IMR-90 (cell line): Measurements from ENCODE around the gene ZMIZ1. TPM values are rescaled to one million over a fixed set of nuclear protein-coding genes. Genes with fewer than 3 reads are reported as not detected.

Experiments
- ATAC-seq: fragments of 200-7000 bp; cut with Tn5 transposase; 2 replicates; pipeline ENCODE4 v1.9.1; 2020; ENCODE audit warnings: low read depth, mild to moderate bottlenecking, moderate library complexity
- BruUV-seq: library from RNA; stranded (reverse); fragments of 400-500 nt; replicated peaks from 2 replicates; lab custom pipeline; 2021; lab: Mats Ljungman, UMichigan
- CTCF ChIA-PET: fragments of 300-600 bp; formaldehyde crosslinking; extraction: SDS; loops from one replicate; lab custom pipeline; 2021; ENCODE audit warnings: antibody characterized with exemption; lab: Yijun Ruan, JAX
- POLR2A ChIA-PET: fragments of 300-600 bp; sonication (Branson Sonifier 250); formaldehyde crosslinking; loops from one replicate; lab custom pipeline; 2022; ENCODE audit warnings: antibody characterized with exemption; ENCODE audit not compliant: unreplicated experiment; lab: Charles Lee
- DNase-seq: peaks from one replicate; pipeline ENCODE4 v3.0.0; 2013
- H2AFZ ChIP-seq: replicated peaks from 2 replicates; pipeline ENCODE3; 2013; ENCODE audit warnings: low read length, mild to moderate bottlenecking; ENCODE audit not compliant: poor library complexity
- H2AK5ac ChIP-seq: 2 replicates; pipeline ENCODE4 v1.6.1; 2013; ENCODE audit warnings: low read depth, low read length, inconsistent platforms
- H2AK9ac ChIP-seq: replicated peaks from 2 replicates; pipeline ENCODE3; 2013; ENCODE audit warnings: mild to moderate bottlenecking, low read depth, low read length, moderate library complexity; ENCODE audit not compliant: poor library complexity
- H2BK120ac ChIP-seq: 2 replicates; pipeline ENCODE4 v1.6.1; 2013; ENCODE audit warnings: low read depth, low read length, inconsistent platforms
- H2BK15ac ChIP-seq: 3 replicates; pipeline ENCODE4 v1.6.1; 2013; ENCODE audit warnings: low read depth, low read length, inconsistent platforms
- H2BK20ac ChIP-seq: 2 replicates; pipeline ENCODE4 v1.6.1; 2013; ENCODE audit warnings: low read depth, mild to moderate bottlenecking, inconsistent platforms, low read length, moderate library complexity
- H2BK5ac ChIP-seq: 2 replicates; pipeline ENCODE4 v1.6.1; 2013; ENCODE audit warnings: mild to moderate bottlenecking, low read depth, low read length, inconsistent platforms; ENCODE audit not compliant: poor library complexity, severe bottlenecking
- H3K14ac ChIP-seq: replicated peaks from 2 replicates; pipeline ENCODE4 v1.6.1; 2013; ENCODE audit warnings: low read depth, low read length, inconsistent platforms
- H3K18ac ChIP-seq: 2 replicates; pipeline ENCODE4 v1.6.1; 2013; ENCODE audit warnings: low read depth, low read length, control low read depth
- H3K23ac ChIP-seq: 2 replicates; pipeline ENCODE4 v1.6.1; 2013; ENCODE audit warnings: low read depth, low read length, inconsistent platforms
- H3K27ac ChIP-seq: 2 replicates; pipeline ENCODE4 v1.5.1; 2013; ENCODE audit warnings: mild to moderate bottlenecking, control low read depth, low read length; ENCODE audit not compliant: insufficient read depth
- H3K27me3 ChIP-seq: 2 replicates; pipeline ENCODE4 v1.6.1; 2013; ENCODE audit warnings: low read length; ENCODE audit not compliant: control insufficient read depth, insufficient read depth
- H3K36me3 ChIP-seq: 2 replicates; pipeline ENCODE4 v1.6.1; 2013; ENCODE audit warnings: low read length, mixed read lengths; ENCODE audit not compliant: control insufficient read depth, insufficient read depth
- H3K4ac ChIP-seq: 2 replicates; pipeline ENCODE4 v1.6.1; 2013; ENCODE audit warnings: low read depth, low read length, inconsistent platforms
- H3K4me1 ChIP-seq: 2 replicates; pipeline ENCODE4 v1.6.1; 2013; ENCODE audit warnings: low read length, mixed read lengths; ENCODE audit not compliant: control insufficient read depth, insufficient read depth
- H3K4me2 ChIP-seq: 2 replicates; pipeline ENCODE4 v1.6.1; 2013; ENCODE audit warnings: low read depth, mild to moderate bottlenecking, control low read depth, low read length, moderate library complexity
- H3K4me3 ChIP-seq: 2 replicates; pipeline ENCODE4 v1.5.1; 2013; ENCODE audit warnings: low read depth, mild to moderate bottlenecking, control low read depth, low read length, moderate library complexity; ENCODE audit not compliant: insufficient read depth
- H3K56ac ChIP-seq: 2 replicates; pipeline ENCODE4 v1.6.1; 2013; ENCODE audit warnings: low read length, inconsistent platforms; ENCODE audit not compliant: insufficient read depth; ENCODE audit errors: extremely low read depth
- H3K79me1 ChIP-seq, 2 experiments: 2 replicates each; pipeline ENCODE4 v1.6.1; 2013; ENCODE audit warnings: low read length in 2 of 2, inconsistent platforms in 1 of 2, low read depth in 1 of 2
- H3K9ac ChIP-seq: 2 replicates; pipeline ENCODE4 v1.6.1; 2013; ENCODE audit warnings: low read depth, low read length, control low read depth
- H3K9me1 ChIP-seq: 2 replicates; pipeline ENCODE4 v1.6.1; 2013; ENCODE audit warnings: low read length, inconsistent platforms; ENCODE audit not compliant: insufficient read depth
- H3K9me3 ChIP-seq: 2 replicates; pipeline ENCODE4 v1.6.1; 2013; ENCODE audit warnings: low read length; ENCODE audit not compliant: control insufficient read depth, insufficient read depth
- H4K20me1 ChIP-seq: 2 replicates; pipeline ENCODE4 v1.6.1; 2013; ENCODE audit warnings: low read length, inconsistent platforms; ENCODE audit not compliant: insufficient read depth
- H4K5ac ChIP-seq: 2 replicates; pipeline ENCODE4 v1.6.1; 2013; ENCODE audit warnings: mild to moderate bottlenecking, low read depth, low read length, control low read depth
- H4K8ac ChIP-seq, 2 experiments: 2 replicates each; pipeline ENCODE4 v1.6.1; 2013; ENCODE audit warnings: low read depth in 2 of 2, low read length in 2 of 2, control low read depth in 1 of 2, inconsistent platforms in 1 of 2
- H4K91ac ChIP-seq: 2 replicates; pipeline ENCODE4 v1.6.1; 2013; ENCODE audit warnings: low read depth, low read length, inconsistent platforms; ENCODE audit not compliant: insufficient read depth
- CEBPB ChIP-seq: IDR thresholded peaks from 2 replicates; pipeline ENCODE4 v1.6.1; 2012; ENCODE audit warnings: low read depth, low read length, improper control_type of control experiment
- CHD1 ChIP-seq: IDR thresholded peaks from 2 replicates; pipeline ENCODE4 v1.6.1; 2012; ENCODE audit warnings: low read depth, low read length, improper control_type of control experiment
- CTCF ChIP-seq: conservative IDR thresholded peaks from 2 replicates; pipeline ENCODE4 v1.5.1; 2012; ENCODE audit warnings: mild to moderate bottlenecking, low read depth, low read length, improper control_type of control experiment
- FOS ChIP-seq: fragments of 150-350 bp; IDR thresholded peaks from 2 replicates; pipeline ENCODE4 v1.6.1; 2016; ENCODE audit warnings: low read depth, low read length
- MAFK ChIP-seq: IDR thresholded peaks from 2 replicates; pipeline ENCODE4 v1.6.1; 2012; ENCODE audit warnings: low read depth, low read length, improper control_type of control experiment
- MAZ ChIP-seq: IDR thresholded peaks from 2 replicates; pipeline ENCODE4 v1.6.1; 2012; ENCODE audit warnings: low read depth, mild to moderate bottlenecking, low read length, improper control_type of control experiment, moderate library complexity, borderline replicate concordance
- MXI1 ChIP-seq: IDR thresholded peaks from 2 replicates; pipeline ENCODE4 v1.6.1; 2012; ENCODE audit warnings: low read depth, mild to moderate bottlenecking, low read length, moderate library complexity, borderline replicate concordance
- RAD21 ChIP-seq: IDR thresholded peaks from 2 replicates; pipeline ENCODE4 v1.6.1; 2012; ENCODE audit warnings: low read length, improper control_type of control experiment
- RCOR1 ChIP-seq: IDR thresholded peaks from 2 replicates; pipeline ENCODE4 v1.6.1; 2012; ENCODE audit warnings: mild to moderate bottlenecking, low read length, improper control_type of control experiment; ENCODE audit not compliant: insufficient replicate concordance
- RFX5 ChIP-seq: IDR thresholded peaks from 2 replicates; pipeline ENCODE4 v1.8.0; 2012; ENCODE audit warnings: low read depth, mild to moderate bottlenecking, low read length, moderate library complexity
- WGBS, 2 experiments: methylation state at CpG; one replicate each; pipeline versions ENCODE4 v1.1.5 to v1.1.7; 2013; ENCODE audit warnings: missing lambda C conversion rate in 2 of 2; ENCODE audit not compliant: insufficient read length in 1 of 2; ENCODE audit errors: extremely low coverage in 2 of 2; 5-methylcytosine and 5-hydroxymethylcytosine counted together
- dilution Hi-C: fragments of 300-500 bp; cut with HindIII; formaldehyde crosslinking; loops from one replicate; pipeline ENCODE4 v1.14.3; 2018; ENCODE audit warnings: low sequenced_read_pairs; ENCODE audit not compliant: unreplicated experiment
- in situ Hi-C: fragments of 300-500 bp; cut with MboI; formaldehyde crosslinking; loops from 3 replicates; pipeline ENCODE4 v1.14.3; 2019; ENCODE audit warnings: low sequenced_read_pairs, inconsistent platforms, mixed read lengths
- intact Hi-C: fragments of 100-400 bp; cut with micrococcal nuclease; formaldehyde crosslinking; loops from 2 replicates; pipeline ENCODE4 v1.10.0; 2022
- polyA plus RNA-seq, 3 experiments: library from polyadenylated mRNA; depleted of rRNA; stranded (reverse); fragments of >200 nt; gene quantifications; 2 replicates each; pipeline ENCODE4 v1.2.3, GENCODE V29; 2012; ENCODE audit warnings: low replicate concordance in 1 of 3
- total RNA-seq: library from RNA; depleted of rRNA; stranded (reverse); fragments of >200 nt; gene quantifications from 2 replicates; pipeline ENCODE4 v1.2.3, GENCODE V29; 2012
- TF ChIP-seq, protein P1 (sequence below): fragments of 150-350 bp; IDR thresholded peaks from 2 replicates; pipeline ENCODE4 v1.6.1; 2017; ENCODE audit warnings: mild to moderate bottlenecking, antibody characterized with exemption, low read length, low read depth
- TF ChIP-seq, protein P2 (sequence below): fragments of 150-350 bp; IDR thresholded peaks from 2 replicates; pipeline ENCODE4 v1.6.1; 2016; ENCODE audit warnings: low read depth, mild to moderate bottlenecking, low read length, moderate library complexity, borderline replicate concordance

The ZMIZ1 gene
- total and polyA plus RNA-seq, 2 of the 4 experiments (the other 2 are of a cell fraction): 6.6 to 48.7 TPM

- H2BK5ac ChIP-seq: no peak overlapping the region
- H3K18ac ChIP-seq: no peak overlapping the region
- no peak overlapping the region for H3K4me2 ChIP-seq
- CTCF ChIA-PET: no interaction called here
- H3K23ac ChIP-seq: no peak overlapping the region
- no peaks in the 10 kb centered on the region for H3K79me1 ChIP-seq
- no TSS peak for BruUV-seq
- H3K9ac ChIP-seq: no peak overlapping the region
- intact Hi-C loops (no loop called here), dilution Hi-C loops (no loop called here), in situ Hi-C loops (no loop called here)
- ATAC-seq (no peak), DNase-seq (no peak)
- H4K5ac ChIP-seq: no peak overlapping the region
- H3K36me3 ChIP-seq: no peaks in the 10 kb centered on the region
- no peak overlapping the region for H3K56ac ChIP-seq
- H3K9me3 ChIP-seq: no peaks in the 10 kb centered on the region
- H2AK9ac ChIP-seq: no peak overlapping the region
- WGBS, 2 experiments: 88% methylated on average over 3 of the region's 4 CpGs; no CpG with 5 or more reads in 1 of the 2 experiments
- no peaks in the 10 kb centered on the region for H4K20me1 ChIP-seq
- no peak overlapping the region for H3K4ac ChIP-seq
- no peak overlapping the region for H3K27ac ChIP-seq
- H4K8ac ChIP-seq: no peak overlapping the region; a peak in 1 of 4 replicates
- H3K14ac ChIP-seq: no peak overlapping the region
- no peak overlapping the region for H2BK15ac ChIP-seq
- POLR2A ChIA-PET: no interaction called here
- peaks cover 20% of the 10 kb centered on the region for H3K27me3 ChIP-seq
- no peak overlapping the region for H3K4me3 ChIP-seq
- no peak overlapping the region for H2AFZ ChIP-seq
- no peak overlapping the region for H2BK120ac ChIP-seq
- no peak overlapping the region for H4K91ac ChIP-seq
- no peak overlapping the region for H2AK5ac ChIP-seq
- H3K9me1 ChIP-seq: no peaks in the 10 kb centered on the region
- H2BK20ac ChIP-seq: no peak overlapping the region
- TF ChIP-seq MXI1 (no peak), MAFK (no peak), MAZ (no peak), CHD1 (no peak), RAD21 (no peak), CTCF (no peak), RCOR1 (no peak), FOS (no peak), RFX5 (no peak), CEBPB (no peak)
- TF ChIP-seq, protein P1, sequence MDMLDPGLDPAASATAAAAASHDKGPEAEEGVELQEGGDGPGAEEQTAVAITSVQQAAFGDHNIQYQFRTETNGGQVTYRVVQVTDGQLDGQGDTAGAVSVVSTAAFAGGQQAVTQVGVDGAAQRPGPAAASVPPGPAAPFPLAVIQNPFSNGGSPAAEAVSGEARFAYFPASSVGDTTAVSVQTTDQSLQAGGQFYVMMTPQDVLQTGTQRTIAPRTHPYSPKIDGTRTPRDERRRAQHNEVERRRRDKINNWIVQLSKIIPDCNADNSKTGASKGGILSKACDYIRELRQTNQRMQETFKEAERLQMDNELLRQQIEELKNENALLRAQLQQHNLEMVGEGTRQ: no peak
- TF ChIP-seq, protein P2, sequence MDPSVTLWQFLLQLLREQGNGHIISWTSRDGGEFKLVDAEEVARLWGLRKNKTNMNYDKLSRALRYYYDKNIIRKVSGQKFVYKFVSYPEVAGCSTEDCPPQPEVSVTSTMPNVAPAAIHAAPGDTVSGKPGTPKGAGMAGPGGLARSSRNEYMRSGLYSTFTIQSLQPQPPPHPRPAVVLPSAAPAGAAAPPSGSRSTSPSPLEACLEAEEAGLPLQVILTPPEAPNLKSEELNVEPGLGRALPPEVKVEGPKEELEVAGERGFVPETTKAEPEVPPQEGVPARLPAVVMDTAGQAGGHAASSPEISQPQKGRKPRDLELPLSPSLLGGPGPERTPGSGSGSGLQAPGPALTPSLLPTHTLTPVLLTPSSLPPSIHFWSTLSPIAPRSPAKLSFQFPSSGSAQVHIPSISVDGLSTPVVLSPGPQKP: no peak
- no peaks in the 10 kb centered on the region; the same call in 1 of the 2 replicates for H3K4me1 ChIP-seq
Measured at GRCh38 chr10:79055892-79056291, 12.9 kb upstream of the ZMIZ1 start.
